H54 (cell line): ENCODE measurements around the gene ZNF679.
A peak's percentile ranks its signal among the peaks of the same experiment; 100 is the strongest.
"Not testable (repeated sequence)": the region's sequence is repeated elsewhere in the genome, so short reads cannot be mapped to it uniquely, and the experiment has no call there.

Experiments used
- DNase-seq: peaks from one replicate; pipeline ENCODE4 v3.0.0; 2011; ENCODE audit warnings: low spot score, mixed read lengths; ENCODE audit not compliant: insufficient read length
- FAIRE-seq: peaks from 3 replicates; lab custom pipeline; 2011; peaks lifted over from hg19 to GRCh38; lab: Jason Lieb, UNC
- POLR2A ChIP-seq: IDR thresholded peaks from 2 replicates; pipeline ENCODE4 v1.6.1; 2011; ENCODE audit warnings: low read depth, mild to moderate bottlenecking, low read length

Gene ZNF679

GRCh38 chr7:64228174-64228573, at the start of gene ZNF679:
Gene ZNF679 (plus strand): TSS chr7:64228474. CDS start chr7:64249118, 20,644 bp downstream.
- not testable (repeated sequence) for FAIRE-seq, DNase-seq

- TF ChIP-seq POLR2A, result no peak
- no peak for FAIRE-seq
- DNase-seq, result peak; percentile 5
These were observed 47.3 kb upstream of the ZNF679 start for GRCh38 chr7:64180989-64181388.

GRCh38 chr7:64181586-64181985, 46.7 kb upstream of the ZNF679 start:
- FAIRE-seq (no peak), DNase-seq (no peak)
- TF ChIP-seq POLR2A, result no peak

GRCh38 chr7:64182036-64182790, 46.1 kb upstream of the ZNF679 start:
- DNase-seq, result no peak
- FAIRE-seq, result no peak
- TF ChIP-seq POLR2A, result no peak

- peak; percentile 13 for DNase-seq
- no peak for FAIRE-seq
- no peak for TF ChIP-seq POLR2A
These were observed 45.0 kb upstream of the ZNF679 start for GRCh38 chr7:64183126-64183742.

GRCh38 chr7:64183827-64184372, 44.4 kb upstream of the ZNF679 start:
- DNase-seq, result no peak
- no peak for FAIRE-seq
- TF ChIP-seq POLR2A, result no peak

GRCh38 chr7:64184376-64184775, 43.9 kb upstream of the ZNF679 start:
- DNase-seq (no peak), FAIRE-seq (no peak)
- no peak for TF ChIP-seq POLR2A

DNA sequence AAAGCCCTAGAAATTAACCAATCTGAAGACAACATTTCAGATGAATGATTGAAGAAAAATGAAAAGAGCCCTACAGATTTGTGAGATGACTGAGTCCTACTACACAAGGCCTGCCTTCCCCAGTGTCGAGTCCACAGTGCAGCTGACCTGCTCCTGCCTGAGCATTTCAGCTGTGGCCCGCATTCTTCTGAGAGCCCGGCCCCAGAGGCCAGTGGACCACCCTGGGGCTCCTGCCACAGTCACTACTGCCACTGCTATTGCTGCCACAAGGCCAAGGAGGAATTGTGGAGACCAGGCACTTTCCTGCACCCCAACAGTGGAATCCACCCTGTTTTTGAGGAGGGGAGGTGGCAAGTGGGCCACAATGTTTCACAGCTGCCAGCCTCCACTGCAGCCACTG, 40.9 kb upstream of the ZNF679 start:
- DNase-seq, result no peak
- FAIRE-seq, result no peak
- TF ChIP-seq POLR2A, result no peak

- no peak for DNase-seq
- TF ChIP-seq POLR2A, result no peak
- no peak for FAIRE-seq
These were observed 36.0 kb upstream of the ZNF679 start for GRCh38 chr7:64192148-64192704.

- TF ChIP-seq POLR2A, result no peak
- FAIRE-seq (no peak), DNase-seq (no peak)
These were observed 35.5 kb upstream of the ZNF679 start for GRCh38 chr7:64192775-64193174.

GRCh38 chr7:64206903-64207302, 21.4 kb upstream of the ZNF679 start, which contains the start of gene ZNF735:
Gene ZNF735 (plus strand): TSS chr7:64207203. CDS start chr7:64207203, 0 bp downstream.
- DNase-seq, result no peak
- no peak for TF ChIP-seq POLR2A
- FAIRE-seq, result no peak

GRCh38 chr7:64219710-64220298, 8.5 kb upstream of the ZNF679 start:
- not testable (repeated sequence) for DNase-seq, FAIRE-seq

DNA sequence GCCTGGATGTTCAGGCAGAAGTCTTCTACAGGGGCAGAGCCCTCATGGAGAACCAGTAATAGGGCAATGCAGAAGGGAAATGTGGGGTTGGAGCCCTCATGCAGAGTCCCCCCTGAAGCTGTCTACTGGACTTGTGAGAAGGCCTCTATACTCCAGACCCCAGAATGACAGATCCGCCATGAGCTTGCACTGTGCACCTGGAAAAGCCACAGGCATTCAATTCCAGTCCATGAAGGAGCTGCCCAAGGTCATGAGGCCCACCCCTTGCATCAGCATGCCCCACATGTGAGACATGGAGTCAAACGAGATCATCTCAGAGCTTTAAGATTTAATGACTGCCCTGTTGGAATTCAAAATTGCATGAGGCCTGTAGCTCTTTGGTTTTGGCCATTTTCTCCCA, 4.9 kb upstream of the ZNF679 start:
- FAIRE-seq (no peak), DNase-seq (no peak)
- TF ChIP-seq POLR2A, result no peak

DNA sequence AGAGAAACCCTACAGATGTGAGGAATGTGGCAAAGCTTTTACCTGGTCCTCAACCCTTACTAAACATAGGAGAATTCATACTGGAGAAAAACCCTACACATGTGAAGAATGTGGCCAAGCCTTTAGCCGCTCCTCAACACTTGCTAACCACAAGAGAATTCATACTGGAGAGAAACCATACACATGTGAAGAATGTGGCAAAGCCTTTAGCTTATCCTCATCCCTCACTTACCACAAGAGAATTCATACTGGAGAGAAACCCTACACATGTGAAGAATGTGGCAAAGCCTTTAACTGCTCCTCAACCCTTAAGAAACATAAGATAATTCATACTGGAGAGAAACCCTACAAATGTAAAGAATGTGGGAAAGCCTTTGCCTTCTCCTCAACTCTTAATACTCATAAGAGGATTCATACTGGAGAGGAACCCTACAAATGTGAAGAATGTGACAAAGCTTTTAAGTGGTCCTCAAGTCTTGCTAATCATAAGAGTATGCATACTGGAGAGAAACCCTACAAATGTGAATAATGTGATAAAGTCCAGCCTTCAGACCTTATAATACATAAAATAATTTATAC, 38.2 kb downstream of the ZNF679 start:
- no peak for DNase-seq
- no peak for TF ChIP-seq POLR2A
- FAIRE-seq, result no peak
